ENCODE results near the gene BACH1.

The BACH1 gene

GRCh38 chr21:29288239-29288638, 10.5 kb upstream of the BACH1 start:
- H3K4me3 ChIP-seq (ENCODE audit: insufficient read depth, low read length, poor library complexity, severe bottlenecking), result no peak overlapping the region
- no peaks in the 10 kb centered on the region for H3K36me3 ChIP-seq (ENCODE audit: low read length)
- no peak overlapping the region for H3K27ac ChIP-seq (ENCODE audit: low read depth, low read length)
- H3K9me2 ChIP-seq (replicated peaks; ENCODE audit: insufficient read depth, low read length), result no peaks in the 10 kb centered on the region
- H3F3A ChIP-seq (ENCODE audit: insufficient read depth), result no peaks in the 10 kb centered on the region
- no peak overlapping the region for H3K4me2 ChIP-seq (ENCODE audit: low read depth, low read length, poor library complexity, severe bottlenecking)
- H2AFZ ChIP-seq (ENCODE audit: low read depth, low read length, severe bottlenecking), result no peak overlapping the region
- no peaks in the 10 kb centered on the region for H4K20me1 ChIP-seq (ENCODE audit: low read depth, low read length)
- H3K27me3 ChIP-seq (ENCODE audit: low read length), result no peaks in the 10 kb centered on the region
- H3K9ac ChIP-seq (ENCODE audit: low read length), result no peak overlapping the region
- no peaks in the 10 kb centered on the region for H3K79me2 ChIP-seq (ENCODE audit: insufficient read depth, low read length)
- TF ChIP-seq EZH2phosphoT487 (conservative IDR thresholded peaks at IDR 0.05; ENCODE audit: low read length), result no peak
- TF ChIP-seq, protein P1, sequence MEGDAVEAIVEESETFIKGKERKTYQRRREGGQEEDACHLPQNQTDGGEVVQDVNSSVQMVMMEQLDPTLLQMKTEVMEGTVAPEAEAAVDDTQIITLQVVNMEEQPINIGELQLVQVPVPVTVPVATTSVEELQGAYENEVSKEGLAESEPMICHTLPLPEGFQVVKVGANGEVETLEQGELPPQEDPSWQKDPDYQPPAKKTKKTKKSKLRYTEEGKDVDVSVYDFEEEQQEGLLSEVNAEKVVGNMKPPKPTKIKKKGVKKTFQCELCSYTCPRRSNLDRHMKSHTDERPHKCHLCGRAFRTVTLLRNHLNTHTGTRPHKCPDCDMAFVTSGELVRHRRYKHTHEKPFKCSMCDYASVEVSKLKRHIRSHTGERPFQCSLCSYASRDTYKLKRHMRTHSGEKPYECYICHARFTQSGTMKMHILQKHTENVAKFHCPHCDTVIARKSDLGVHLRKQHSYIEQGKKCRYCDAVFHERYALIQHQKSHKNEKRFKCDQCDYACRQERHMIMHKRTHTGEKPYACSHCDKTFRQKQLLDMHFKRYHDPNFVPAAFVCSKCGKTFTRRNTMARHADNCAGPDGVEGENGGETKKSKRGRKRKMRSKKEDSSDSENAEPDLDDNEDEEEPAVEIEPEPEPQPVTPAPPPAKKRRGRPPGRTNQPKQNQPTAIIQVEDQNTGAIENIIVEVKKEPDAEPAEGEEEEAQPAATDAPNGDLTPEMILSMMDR (IDR thresholded peaks at IDR 0.05; ENCODE audit: insufficient read depth, low read length, poor library complexity, severe bottlenecking), result no peak
- no peaks in the 10 kb centered on the region for H3K9me3 ChIP-seq (ENCODE audit: insufficient read depth, low read length)

GRCh38 chr21:29289317-29289716, 9.4 kb upstream of the BACH1 start:
- Histone ChIP-seq H3K27me3 (ENCODE audit: low read length) (no peaks in the 10 kb centered on the region), H2AFZ (ENCODE audit: low read depth, low read length, severe bottlenecking) (no peak overlapping the region), H3K4me3 (ENCODE audit: insufficient read depth, low read length, poor library complexity, severe bottlenecking) (no peak overlapping the region), H3K36me3 (ENCODE audit: low read length) (no peaks in the 10 kb centered on the region), H3K4me2 (ENCODE audit: low read depth, low read length, poor library complexity, severe bottlenecking) (no peak overlapping the region), H4K20me1 (ENCODE audit: low read depth, low read length) (no peaks in the 10 kb centered on the region), H3K27ac (ENCODE audit: low read depth, low read length) (no peak overlapping the region), H3K9ac (ENCODE audit: low read length) (no peak overlapping the region), H3K9me3 (ENCODE audit: insufficient read depth, low read length) (no peaks in the 10 kb centered on the region), H3F3A (ENCODE audit: insufficient read depth) (no peaks in the 10 kb centered on the region), H3K79me2 (ENCODE audit: insufficient read depth, low read length) (no peaks in the 10 kb centered on the region), H3K9me2 (replicated peaks; ENCODE audit: insufficient read depth, low read length) (no peaks in the 10 kb centered on the region)
- TF ChIP-seq EZH2phosphoT487 (conservative IDR thresholded peaks at IDR 0.05; ENCODE audit: low read length), result no peak
- TF ChIP-seq, protein P1 (IDR thresholded peaks at IDR 0.05; ENCODE audit: insufficient read depth, low read length, poor library complexity, severe bottlenecking), result no peak

DNA sequence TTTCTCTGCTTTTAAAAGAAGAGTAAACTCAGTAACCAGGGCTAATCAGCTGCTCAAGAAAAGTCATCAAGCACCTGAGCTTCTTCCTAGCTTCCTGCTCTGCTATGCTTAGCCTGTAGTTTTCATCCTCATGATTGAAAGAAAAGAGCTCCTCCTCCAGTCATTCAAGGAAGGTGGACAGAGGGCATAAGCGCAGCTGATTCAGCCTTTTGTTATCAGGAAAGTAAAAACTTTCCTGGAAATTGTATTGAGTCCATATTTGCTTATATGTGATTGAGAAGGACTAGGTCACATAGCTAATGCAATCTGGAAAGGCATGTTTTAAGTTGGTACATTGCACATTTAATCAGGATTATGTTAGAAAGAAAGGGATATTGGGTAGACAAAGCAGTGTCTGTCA, 8.5 kb upstream of the BACH1 start:
- H3F3A ChIP-seq (ENCODE audit: insufficient read depth), result no peaks in the 10 kb centered on the region
- H3K9me2 ChIP-seq (replicated peaks; ENCODE audit: insufficient read depth, low read length), result no peaks in the 10 kb centered on the region
- H3K4me2 ChIP-seq (ENCODE audit: low read depth, low read length, poor library complexity, severe bottlenecking), result no peak overlapping the region
- no peaks in the 10 kb centered on the region for H3K36me3 ChIP-seq (ENCODE audit: low read length)
- no peak overlapping the region for H3K27ac ChIP-seq (ENCODE audit: low read depth, low read length)
- H3K4me3 ChIP-seq (ENCODE audit: insufficient read depth, low read length, poor library complexity, severe bottlenecking), result no peak overlapping the region
- H3K27me3 ChIP-seq (ENCODE audit: low read length), result no peaks in the 10 kb centered on the region
- no peaks in the 10 kb centered on the region for H4K20me1 ChIP-seq (ENCODE audit: low read depth, low read length)
- no peak overlapping the region for H2AFZ ChIP-seq (ENCODE audit: low read depth, low read length, severe bottlenecking)
- no peak for TF ChIP-seq EZH2phosphoT487 (conservative IDR thresholded peaks at IDR 0.05; ENCODE audit: low read length)
- TF ChIP-seq, protein P1 (IDR thresholded peaks at IDR 0.05; ENCODE audit: insufficient read depth, low read length, poor library complexity, severe bottlenecking), result no peak
- no peaks in the 10 kb centered on the region for H3K9me3 ChIP-seq (ENCODE audit: insufficient read depth, low read length)
- no peaks in the 10 kb centered on the region for H3K79me2 ChIP-seq (ENCODE audit: insufficient read depth, low read length)
- H3K9ac ChIP-seq (ENCODE audit: low read length), result no peak overlapping the region

All from SU-DHL-6 (cell line).